ENCODE measurements around the gene PRSS8.
A peak's percentile ranks its signal among the peaks of the same experiment; 100 is the strongest.
"Not testable (repeated sequence)": the region's sequence is repeated elsewhere in the genome, so short reads cannot be mapped to it uniquely, and the experiment has no call there.

PRSS8 gene

DNA sequence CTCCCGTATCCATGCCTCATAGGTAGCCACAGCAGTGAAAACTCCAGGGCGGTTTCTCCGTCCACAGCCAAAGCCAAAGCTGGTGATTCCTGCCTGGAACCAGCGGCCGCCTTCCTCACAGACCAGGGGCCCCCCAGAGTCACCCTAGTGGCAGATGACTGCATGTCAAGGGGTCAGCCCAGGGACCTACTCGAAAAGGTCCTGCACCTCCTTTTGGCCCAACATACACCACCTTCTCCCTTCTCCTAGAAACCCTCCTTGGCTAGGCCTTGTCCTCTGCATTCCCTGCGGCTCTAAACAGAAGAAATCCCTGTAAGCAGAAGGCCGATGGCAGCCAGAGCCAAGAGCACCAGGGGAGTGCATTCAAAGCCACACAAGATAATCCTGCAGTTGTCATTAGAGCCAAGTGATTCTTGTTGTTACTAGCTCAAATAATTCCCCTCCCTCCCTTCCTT, 8.2 kb upstream of the PRSS8 start:
- no peak for DNase-seq

DNA sequence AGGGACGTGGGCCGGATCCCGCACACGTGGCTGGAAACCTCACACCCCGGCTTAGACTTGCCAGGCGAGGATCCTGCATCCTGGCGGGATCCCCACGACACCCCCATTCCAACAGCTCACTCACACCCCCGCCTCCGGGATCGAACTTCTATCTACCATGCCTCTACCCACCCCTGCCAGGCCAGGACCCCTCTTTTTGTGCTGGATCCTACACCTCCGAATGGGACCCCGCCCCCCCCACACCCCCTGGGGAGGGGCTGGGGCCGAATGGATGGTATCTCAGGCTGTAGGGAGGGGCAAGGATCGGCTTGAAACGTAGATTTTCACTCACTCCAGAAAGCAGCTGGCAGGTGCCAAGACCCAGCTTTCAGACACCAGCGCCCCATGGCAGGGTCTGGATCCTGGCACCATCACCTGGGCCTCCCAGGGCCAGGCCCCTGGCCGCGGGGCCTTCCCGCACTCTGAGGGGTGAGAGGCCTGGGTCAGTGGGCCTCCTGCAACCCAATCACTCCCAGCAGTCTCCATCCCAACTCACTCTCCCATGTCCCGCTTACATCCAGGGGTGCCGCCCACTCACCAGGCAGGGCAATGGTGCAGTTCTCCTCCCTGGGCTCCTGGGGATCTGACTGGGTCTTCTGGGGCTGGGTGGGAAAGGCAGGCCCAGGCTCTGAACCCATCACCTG, 7.6 kb upstream of the PRSS8 start:
- DNase-seq, result no peak

DNA sequence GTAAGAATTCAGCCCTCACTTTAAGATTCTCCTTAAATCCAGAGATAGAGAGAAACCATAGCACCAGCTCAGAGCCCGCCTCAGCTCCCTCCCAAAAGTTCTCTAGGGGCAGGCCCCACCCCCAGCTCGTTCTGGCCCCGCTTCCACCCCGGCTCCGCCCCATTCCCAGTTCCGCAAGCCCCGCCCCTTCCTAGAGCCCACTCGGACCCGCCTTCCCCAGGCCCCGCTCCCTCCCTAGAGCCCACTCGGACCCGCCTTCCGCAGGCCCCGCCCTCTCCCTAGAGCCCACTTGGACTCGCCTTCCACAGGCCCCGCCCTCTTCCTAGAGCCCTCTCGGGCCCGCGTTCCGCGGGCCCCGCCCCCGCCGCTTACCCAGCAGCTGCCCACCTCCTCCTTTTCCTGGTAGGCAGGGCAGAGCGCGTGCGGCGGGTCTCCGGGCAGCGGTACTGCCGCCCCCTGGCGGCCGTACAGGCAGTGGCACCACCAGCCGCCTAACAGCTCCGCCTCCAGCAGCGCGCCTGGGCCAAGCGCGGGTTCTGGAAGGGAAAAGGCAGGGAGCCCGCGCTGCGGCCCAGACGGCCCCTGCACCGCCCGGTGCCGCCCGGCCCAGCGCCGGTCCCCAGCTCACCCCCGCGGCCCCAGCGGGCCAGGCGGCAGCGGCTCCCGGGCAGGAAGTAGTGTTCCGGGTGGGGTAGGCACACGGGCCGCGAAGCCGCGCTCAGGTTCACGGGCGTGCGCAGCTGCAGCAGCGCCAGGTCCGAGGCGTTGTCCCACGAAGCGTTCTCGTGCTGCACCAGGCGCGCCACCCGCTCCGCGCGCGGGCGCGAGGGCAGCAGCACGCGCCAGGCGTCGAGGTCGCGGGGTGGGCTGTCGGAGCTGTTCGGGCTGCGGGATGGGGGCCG, 6.8 kb upstream of the PRSS8 start:
- DNase-seq, result peak; percentile 99

DNA sequence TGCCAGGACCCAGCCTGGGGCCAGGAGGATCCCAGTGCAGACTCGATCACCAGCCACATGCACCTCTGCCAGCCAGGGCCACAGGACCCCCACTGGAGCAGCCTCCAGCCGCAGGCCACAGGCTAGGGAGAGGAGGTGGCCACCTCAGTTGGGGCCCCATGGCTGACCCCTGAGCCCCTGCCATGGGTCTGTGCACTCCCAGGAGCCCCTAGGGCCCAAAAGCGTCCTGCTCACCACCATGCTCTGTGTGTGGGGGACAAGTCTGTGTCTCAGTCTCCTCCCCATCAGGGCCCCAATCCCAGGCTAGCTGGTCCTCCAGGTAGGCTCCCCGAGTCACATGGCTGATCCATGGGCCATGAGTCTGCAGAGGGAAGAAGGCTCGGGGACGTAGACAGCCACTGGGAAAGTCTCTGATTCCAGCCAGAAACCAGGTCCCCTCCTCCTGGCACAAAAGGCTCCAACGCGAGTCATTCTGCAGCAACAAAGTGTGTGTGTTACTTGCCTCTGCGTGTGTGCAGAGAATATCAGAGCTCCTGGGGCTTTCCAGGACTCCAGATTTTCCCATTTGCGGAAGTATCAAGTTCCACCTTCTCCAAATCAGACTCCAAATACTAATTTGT, 6.1 kb upstream of the PRSS8 start:
- DNase-seq, result no peak

DNA sequence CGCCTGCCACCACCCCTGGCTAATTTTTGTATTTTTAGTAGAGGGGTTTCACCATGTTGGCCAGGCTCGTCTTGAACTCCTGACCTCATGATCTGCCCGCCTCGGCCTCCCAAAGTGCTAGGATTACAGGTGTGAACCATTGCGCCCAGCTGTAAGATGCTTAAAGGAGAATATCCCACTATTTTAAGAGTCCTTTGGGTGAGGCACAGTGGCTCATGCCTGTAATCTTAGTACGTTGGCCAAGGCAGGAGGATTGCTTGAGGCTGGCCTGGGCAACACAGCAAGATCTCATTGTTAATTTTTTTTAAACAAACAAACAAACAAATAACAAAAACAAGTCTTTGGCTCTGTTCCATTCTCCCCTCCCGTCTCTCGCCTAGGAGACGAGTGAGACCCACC, 5.5 kb upstream of the PRSS8 start:
- DNase-seq, result not testable (repeated sequence)

GRCh38 chr16:31138621-31139578, 3.4 kb upstream of the PRSS8 start:
- no peak for DNase-seq

DNA sequence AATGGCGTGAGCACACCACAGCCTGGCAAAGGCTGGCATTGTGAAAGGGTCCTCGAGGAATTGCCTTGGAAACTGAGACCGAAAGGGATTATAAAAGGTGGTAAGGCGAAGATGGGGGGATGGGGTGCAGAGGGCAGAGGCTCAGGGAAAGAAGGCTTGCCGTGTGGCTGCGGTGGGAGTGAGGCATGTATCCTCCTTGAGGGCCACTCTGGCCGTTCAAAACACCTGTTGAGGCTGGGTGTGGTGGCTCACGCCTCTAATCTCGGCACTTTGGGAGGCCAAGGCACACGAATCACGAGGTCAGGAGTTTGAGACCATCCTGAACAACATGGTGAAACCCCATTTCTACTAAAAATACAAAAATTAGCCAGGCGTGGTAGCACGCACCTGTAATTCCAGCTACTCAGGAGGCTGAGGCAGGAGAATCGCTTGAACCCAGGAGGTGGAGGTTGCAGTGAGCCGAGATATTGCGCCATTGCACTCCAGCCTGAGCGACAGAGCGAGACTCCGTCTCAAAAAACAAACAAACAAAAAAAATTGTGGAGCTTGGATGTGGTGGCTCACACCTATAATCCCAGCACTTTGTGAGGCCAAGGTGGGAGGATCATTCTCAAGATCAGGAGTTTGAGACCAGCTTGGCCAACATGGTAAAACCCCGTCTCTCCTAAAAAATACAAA, 1.4 kb upstream of the PRSS8 start:
- not testable (repeated sequence) for DNase-seq

DNA sequence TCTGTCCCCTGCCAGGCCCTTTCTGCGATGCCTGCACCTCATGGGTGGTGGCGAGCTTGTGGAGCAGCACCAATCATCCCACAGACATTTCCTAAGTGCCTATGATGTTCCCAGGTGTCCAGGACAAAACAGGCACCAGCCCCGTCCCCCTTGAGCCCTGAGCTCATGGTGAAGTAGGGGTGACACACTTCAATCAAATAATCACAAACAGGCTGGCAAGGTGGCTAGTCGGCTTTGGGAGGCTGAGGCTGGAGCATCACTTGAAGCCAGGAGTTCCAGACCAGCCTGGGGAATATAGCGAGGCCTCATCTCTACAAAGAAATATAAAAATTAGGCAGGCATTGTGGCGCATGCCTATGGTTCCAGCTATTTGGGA, 748 bp upstream of the PRSS8 start:
- DNase-seq, result no peak

- DNase-seq, result peak; percentile 34 to 84
Measured at GRCh38 chr16:31134625-31135534, 647 bp downstream of the PRSS8 start.

- DNase-seq, result no peak
Measured at GRCh38 chr16:31134091-31134571, 1.4 kb downstream of the PRSS8 start.

- DNase-seq, result no peak
Measured at GRCh38 chr16:31133046-31133501, 2.5 kb downstream of the PRSS8 start.

DNA sequence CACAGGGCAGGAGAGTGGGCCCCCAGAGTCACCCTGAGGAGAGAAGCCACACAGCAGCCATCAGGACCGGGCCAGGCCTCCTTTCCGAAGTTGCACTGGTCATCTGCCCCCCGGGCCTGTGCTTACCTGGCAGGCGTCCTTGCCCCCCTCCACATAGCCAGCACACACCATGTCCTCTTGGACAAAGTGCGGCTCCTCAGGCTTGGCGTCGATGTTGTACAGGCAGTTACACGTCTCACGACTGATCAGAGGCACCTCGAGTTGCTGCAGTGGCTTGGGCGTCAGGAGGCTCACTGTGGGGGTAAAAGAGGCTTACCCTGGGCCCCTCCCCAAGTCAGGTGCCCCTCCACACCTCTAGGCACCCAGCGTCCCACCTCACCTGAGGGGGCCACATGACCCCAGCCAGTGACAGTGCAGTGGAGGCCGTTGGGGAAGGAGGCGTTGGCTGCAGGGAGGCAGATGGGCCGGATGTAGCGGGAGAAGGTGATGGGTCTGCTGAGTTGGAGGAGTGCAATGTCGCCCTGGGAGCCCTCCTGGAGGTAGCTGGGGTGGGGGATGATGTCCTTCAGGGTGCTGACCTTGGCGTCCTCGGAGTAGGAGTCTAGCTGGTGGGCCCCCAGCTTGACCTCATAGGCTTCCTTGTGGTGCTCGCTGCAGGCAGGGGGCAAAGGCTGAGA, 3.1 kb downstream of the PRSS8 start:
- no peak for DNase-seq

GRCh38 chr16:31131841-31132271, 3.7 kb downstream of the PRSS8 start:
- DNase-seq, result no peak

GRCh38 chr16:31131416-31131815, 4.1 kb downstream of the PRSS8 start:
- no peak for DNase-seq

DNA sequence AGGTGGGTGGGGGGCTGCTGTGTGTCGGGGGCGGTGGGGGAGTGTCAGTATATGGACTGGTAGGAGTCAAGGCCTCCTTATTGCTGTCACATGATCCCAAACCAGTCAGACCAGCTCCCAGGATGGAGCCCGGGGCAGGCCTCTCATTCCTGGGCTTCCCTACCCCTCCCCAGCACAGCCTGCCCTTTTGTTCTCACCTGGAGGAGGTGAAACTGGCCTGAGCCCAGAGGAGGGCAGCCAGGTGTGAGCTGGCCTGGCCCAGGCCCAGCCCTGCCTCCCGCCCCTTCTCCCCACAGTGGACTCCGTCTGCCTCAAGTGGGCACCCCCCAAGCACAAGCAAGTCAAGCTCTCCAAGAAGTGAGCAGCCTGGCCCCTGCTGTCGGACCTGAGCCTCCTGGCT, 4.6 kb downstream of the PRSS8 start:
- DNase-seq, result no peak

GRCh38 chr16:31130336-31130891, 5.1 kb downstream of the PRSS8 start:
- DNase-seq, result no peak

GRCh38 chr16:31129568-31130335, 5.8 kb downstream of the PRSS8 start:
- DNase-seq, result no peak

- no peak for DNase-seq
Measured at GRCh38 chr16:31128711-31129567, 6.6 kb downstream of the PRSS8 start.
